Effector memory CD4-positive, alpha-beta T cell (primary cell): ENCODE measurements around the gene KRT80.

Source experiments
- DNase-seq, 3 donors: peaks; one replicate each; pipeline ENCODE4 v3.0.0-alpha.2; 2020
- H3K27ac ChIP-seq: 2 replicates; pipeline ENCODE4 v1.7.0; 2013; ENCODE audit warnings: mild to moderate bottlenecking, low read length, moderate library complexity; ENCODE audit not compliant: insufficient read depth, poor library complexity, severe bottlenecking
- H3K27me3 ChIP-seq: replicated peaks from 2 replicates; pipeline ENCODE4 v1.7.0; 2013; ENCODE audit warnings: mild to moderate bottlenecking, low read length; ENCODE audit not compliant: insufficient read depth, control insufficient read depth, poor library complexity, severe bottlenecking
- H3K36me3 ChIP-seq: 2 replicates; pipeline ENCODE4 v1.7.0; 2013; ENCODE audit warnings: mild to moderate bottlenecking, low read length, moderate library complexity; ENCODE audit not compliant: control insufficient read depth, insufficient read depth
- H3K4me1 ChIP-seq: 2 replicates; pipeline ENCODE4 v1.7.0; 2013; ENCODE audit warnings: low read length, mild to moderate bottlenecking; ENCODE audit not compliant: control insufficient read depth, insufficient read depth, poor library complexity, severe bottlenecking
- H3K4me3 ChIP-seq: 2 replicates; pipeline ENCODE4 v1.7.0; 2013; ENCODE audit warnings: low read length, low read depth, mild to moderate bottlenecking; ENCODE audit not compliant: insufficient read depth, poor library complexity, severe bottlenecking
- H3K9me3 ChIP-seq: 2 replicates; pipeline ENCODE4 v1.7.0; 2013; ENCODE audit warnings: mild to moderate bottlenecking, low read length, moderate library complexity; ENCODE audit not compliant: control insufficient read depth

Gene KRT80

DNA sequence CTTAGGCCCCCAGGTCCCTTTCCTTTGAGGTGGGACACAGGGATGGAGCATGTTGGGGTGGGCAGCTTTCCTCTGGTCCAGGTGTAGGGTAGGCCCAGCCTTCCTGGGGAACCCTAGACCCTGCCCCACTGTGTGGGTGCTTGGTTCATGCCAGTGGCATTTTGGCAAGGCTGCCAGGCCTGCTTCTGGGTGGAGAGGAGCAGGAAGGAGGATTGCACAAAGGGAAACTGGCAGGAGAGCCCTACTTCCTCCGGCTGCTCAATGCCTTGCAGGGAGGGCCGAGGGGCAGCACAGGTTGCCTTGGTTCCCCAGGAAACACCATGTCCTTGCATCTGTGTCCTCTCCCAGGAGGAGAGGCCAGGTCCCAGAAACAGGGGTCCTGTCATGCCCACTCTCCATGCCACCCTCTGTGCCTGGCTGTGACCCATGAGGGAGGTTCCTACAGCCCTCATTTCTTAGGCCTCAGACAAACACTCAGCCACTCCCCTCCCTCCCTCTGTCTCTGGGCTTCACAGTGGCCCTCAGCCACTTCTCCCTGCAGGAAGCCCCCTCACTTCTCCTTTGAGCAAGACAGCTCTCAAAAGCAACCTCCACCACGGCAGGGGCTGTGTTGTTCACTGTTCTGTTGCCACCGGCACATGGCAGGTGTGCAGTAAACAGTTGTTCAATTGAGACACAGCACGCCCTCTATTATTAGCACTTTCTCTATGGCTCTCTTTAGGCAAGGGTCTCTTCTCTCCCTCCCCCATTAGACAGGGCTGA, 6.8 kb upstream of the KRT80 start:
- no peaks in the 10 kb centered on the region for H3K4me1 ChIP-seq
- H3K27me3 ChIP-seq: no peaks in the 10 kb centered on the region
- no peak overlapping the region for H3K4me3 ChIP-seq
- H3K36me3 ChIP-seq: no peaks in the 10 kb centered on the region
- no peak overlapping the region for H3K27ac ChIP-seq
- DNase-seq: no peak
- no peaks in the 10 kb centered on the region for H3K9me3 ChIP-seq

DNA sequence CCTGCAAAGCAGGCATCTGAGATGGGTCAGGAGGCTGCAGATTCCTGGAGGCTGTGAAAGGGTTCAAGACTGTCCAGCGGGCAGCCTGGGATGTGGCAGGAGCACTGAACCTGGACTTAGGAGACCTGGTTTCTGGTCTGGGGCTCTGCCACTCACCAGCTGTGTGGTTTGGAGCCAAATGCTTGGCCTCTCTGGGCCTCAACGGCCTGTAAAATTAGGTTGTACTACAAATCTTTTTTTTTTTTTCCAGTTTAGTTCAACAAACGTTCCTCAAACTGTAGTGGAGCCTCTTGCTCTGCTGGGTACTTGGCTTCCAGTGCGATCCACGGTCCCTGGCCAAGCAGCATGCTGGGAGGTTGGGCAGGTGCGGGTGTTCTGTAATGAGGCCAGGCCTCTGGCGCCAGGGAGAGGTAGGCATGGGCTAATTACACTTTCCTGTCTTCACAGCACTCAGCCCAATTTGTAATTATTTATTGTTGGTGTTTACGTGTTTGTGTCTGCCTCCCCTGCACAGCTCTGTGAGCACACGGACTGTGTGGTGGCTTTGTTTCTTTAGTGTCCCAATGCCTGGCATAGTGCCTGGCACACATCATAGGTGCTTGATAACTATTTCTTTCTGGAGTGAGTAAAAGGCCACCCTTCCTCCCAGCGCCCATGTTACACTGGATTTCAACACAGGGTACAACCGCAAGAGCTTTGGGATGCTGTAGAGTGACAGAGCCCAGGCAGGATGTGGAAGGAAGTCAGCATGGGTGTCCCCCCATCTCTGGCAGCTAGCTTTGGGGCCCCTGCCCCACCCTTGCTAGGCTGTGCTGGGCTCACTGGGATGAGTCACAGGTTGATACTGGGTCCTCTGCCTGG, 5.8 kb upstream of the KRT80 start:
- Histone ChIP-seq H3K27ac (no peak overlapping the region), H3K4me1 (no peaks in the 10 kb centered on the region), H3K27me3 (no peaks in the 10 kb centered on the region), H3K4me3 (no peak overlapping the region), H3K9me3 (no peaks in the 10 kb centered on the region), H3K36me3 (no peaks in the 10 kb centered on the region)
- DNase-seq: no peak

DNA sequence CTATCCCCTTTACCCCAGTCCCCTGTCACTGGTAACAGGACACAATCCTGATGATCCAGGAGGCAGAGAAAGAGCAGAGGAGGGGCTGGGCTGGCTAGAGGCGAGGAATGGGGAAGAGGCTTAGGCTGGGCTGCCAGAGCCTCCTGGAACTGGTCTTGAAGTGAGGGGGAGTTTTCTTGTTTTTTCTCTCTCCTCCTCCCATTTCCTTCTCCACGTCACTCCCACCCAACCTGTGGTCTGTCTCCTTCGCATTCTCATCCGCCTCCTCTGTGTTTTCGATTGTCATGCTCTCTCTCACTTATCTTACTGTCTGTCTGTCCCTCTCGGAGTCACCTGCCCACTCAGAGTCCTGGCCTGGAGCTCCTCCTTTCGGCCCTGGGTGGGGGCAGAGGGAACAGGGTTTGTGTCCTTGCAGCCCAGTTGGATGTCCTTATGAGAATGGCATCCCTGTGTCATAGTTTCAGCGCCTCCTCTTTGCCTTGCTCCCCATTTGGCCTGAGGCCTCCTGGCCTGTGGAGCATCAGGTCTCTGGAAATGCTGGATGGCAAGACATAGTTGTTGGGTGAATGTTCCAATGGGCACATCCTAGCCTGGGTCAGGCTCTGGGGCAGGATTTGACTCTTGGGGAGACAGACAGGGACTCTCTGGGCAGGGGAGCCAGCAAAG, 3.4 kb upstream of the KRT80 start:
- no peak overlapping the region for H3K27ac ChIP-seq
- no peaks in the 10 kb centered on the region for H3K9me3 ChIP-seq
- no peak for DNase-seq
- no peaks in the 10 kb centered on the region for H3K36me3 ChIP-seq
- H3K27me3 ChIP-seq: no peaks in the 10 kb centered on the region
- H3K4me1 ChIP-seq: no peaks in the 10 kb centered on the region
- H3K4me3 ChIP-seq: no peak overlapping the region

DNA sequence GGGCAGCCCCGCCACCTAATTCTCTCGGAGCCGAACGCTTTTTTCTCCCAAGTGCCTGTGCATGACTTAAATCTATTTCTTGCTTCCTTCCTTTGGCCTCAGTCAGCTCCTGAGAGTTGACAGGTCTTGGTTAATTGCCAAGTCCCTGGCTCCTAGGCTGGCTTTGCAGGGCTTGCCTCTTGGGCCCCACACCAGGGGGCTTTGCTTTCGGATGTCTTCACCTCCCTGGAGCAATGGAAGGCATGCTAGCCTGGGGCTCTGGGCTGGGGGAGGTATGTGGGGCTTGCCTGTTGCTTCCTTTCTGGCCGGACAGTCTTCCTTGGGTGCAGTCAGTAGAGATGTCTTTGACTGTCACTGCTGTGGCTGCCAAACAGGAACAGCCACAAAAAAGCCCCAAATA, 2.2 kb upstream of the KRT80 start:
- DNase-seq: no peak
- H3K27me3 ChIP-seq: no peaks in the 10 kb centered on the region
- H3K4me1 ChIP-seq: no peaks in the 10 kb centered on the region
- H3K4me3 ChIP-seq: no peak overlapping the region
- H3K27ac ChIP-seq: no peak overlapping the region
- no peaks in the 10 kb centered on the region for H3K36me3 ChIP-seq
- H3K9me3 ChIP-seq: no peaks in the 10 kb centered on the region

DNA sequence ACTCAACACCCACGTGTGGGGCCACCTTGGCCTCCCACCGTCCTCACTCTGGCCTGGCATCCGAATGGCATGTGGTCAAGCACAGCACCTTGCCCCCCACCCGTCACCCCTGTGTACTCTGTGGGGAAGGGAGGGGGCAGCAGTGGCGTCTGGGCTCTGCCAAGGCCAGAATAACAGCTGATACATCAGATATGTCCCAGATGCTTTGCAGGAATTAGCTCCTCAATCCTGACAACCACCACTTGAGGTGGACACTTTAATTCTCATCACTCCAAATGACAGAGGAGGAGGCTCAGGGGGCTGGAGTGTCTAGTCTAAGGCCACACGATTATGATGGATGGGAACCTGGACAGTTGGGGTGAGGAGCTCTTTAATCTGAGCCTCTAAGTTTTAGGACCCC, 1.7 kb upstream of the KRT80 start:
- no peaks in the 10 kb centered on the region for H3K36me3 ChIP-seq
- no peaks in the 10 kb centered on the region for H3K9me3 ChIP-seq
- DNase-seq: no peak
- no peaks in the 10 kb centered on the region for H3K4me1 ChIP-seq
- H3K27me3 ChIP-seq: no peaks in the 10 kb centered on the region
- no peak overlapping the region for H3K27ac ChIP-seq
- no peak overlapping the region for H3K4me3 ChIP-seq

DNA sequence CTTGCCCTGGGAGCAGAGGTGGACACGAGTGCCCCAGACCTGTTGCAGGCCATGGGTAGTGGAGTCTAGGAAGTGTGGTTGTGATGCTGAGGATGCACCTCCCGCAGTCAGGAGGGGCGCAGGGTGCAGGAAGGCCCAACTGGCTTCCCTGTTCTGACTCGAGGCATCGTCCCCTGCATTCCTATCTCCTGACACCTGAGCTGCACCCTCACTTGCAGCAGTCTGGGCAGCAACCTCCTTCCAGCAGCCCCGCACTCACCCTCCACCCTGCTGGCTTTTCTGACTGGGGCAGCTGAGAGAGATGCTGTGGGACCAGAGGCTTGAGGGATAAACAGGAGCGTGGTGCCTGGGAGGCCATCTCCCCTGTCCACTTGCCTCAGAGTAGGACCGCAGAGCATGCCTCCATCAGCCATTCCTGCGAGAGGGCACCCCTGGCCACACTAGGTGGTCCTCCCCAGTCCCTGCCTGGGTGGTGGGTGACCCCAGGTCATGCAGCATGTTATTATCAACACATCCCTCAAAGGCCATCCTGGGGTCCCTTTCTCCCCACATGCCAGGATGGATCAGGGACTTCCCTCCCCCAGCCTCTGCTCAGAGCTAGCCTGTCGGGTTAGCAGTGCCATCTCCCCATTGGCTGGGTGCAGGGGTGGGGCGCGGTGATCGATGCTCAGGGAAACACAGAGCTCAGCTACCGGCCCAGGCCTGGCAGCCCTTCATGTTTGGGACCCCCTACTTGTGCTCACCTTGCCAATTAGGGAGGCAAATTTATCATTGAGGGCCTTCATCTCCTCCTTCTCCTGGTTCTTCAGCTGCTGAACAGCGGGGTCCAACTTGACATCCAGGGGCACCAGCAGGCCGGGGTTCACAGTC, 719 bp downstream of the KRT80 start:
- Histone ChIP-seq H3K9me3 (no peaks in the 10 kb centered on the region), H3K27ac (no peak overlapping the region), H3K4me3 (no peak overlapping the region), H3K36me3 (no peaks in the 10 kb centered on the region), H3K27me3 (no peaks in the 10 kb centered on the region), H3K4me1 (no peaks in the 10 kb centered on the region)
- no peak for DNase-seq

DNA sequence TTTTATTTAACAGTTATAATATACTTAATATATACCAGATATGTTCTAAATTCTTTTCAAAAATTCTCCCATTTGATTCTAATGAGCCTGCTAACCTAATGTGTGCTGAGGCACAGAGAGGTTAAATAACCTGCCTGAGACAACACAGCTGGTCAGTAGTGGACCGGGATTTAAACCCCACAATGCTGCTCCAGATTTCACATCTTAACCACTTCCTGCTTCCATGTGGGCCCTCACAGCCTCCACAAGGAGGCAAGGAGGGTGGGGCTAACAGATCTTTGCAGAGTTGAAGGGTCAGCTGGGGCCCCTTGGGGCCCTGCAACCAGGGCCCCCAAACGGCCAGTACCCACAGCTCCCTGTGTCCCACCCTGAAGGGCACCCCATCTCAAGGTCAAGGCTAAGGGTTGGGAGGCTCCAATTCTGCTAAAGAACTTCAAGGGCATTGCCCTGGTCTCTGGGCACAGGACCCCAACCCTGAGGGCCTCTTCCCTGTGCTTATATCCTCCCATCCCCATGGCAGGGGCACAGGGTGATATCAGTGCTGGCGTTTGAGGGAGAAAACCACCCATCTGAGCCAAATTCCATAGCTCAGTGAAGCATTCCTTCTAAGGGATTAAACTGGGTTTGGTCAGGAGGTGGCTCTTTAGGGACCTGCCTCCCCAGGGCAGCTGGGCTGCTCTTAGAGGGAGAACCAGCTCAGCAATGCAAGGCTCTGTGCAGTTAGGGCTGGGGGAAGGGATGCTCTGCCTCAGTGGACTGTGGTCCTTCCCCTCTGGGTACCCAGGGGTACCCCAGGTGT, 2.2 kb downstream of the KRT80 start:
- Histone ChIP-seq H3K36me3 (no peaks in the 10 kb centered on the region), H3K27me3 (no peaks in the 10 kb centered on the region), H3K4me3 (no peak overlapping the region), H3K27ac (no peak overlapping the region), H3K9me3 (no peaks in the 10 kb centered on the region), H3K4me1 (no peaks in the 10 kb centered on the region)
- DNase-seq: no peak

DNA sequence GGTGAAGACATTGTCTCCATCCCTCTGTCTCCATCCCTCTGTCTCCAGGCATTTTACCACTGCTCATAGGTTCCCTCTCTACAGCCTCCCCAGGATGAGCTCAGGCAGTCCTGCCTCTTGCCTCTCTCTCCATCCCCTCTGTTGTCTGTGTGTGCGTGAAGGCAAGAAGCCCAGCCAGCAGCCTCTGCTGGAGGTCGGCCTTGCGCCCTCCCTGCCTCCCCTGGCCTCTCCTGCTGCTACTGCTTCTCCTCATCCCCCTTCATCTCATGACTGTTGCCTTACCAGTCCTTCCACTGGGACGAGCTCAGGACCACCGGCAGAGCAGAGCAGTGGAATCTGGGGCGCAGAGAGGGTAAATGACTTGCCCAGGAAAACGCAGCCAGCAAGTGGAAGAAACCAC, 3.2 kb downstream of the KRT80 start:
- Histone ChIP-seq H3K27me3 (no peaks in the 10 kb centered on the region), H3K4me3 (no peak overlapping the region), H3K36me3 (no peaks in the 10 kb centered on the region), H3K4me1 (no peaks in the 10 kb centered on the region), H3K9me3 (no peaks in the 10 kb centered on the region), H3K27ac (no peak overlapping the region)
- DNase-seq: no peak

DNA sequence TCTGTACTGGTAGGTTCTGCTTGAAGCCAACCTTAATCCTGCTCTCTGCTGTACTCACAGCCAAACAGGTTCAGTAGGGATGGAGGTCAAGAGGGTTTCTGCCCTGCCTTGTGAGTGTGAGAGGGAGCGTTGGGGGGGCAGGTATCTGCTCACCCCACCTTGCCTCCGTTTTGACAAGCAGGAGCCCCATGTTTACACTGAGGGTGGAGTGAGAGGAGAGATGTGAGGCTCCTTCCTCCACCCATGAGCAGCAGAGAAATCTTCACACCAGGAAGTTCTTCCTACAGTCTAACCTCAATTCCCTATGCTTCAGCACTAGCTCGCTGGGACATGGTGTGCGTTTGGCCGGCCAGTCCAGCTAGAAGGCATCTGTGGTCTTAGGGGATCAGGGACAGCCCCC, 4.2 kb downstream of the KRT80 start:
- Histone ChIP-seq H3K27me3 (no peaks in the 10 kb centered on the region), H3K4me1 (no peaks in the 10 kb centered on the region), H3K4me3 (no peak overlapping the region), H3K27ac (no peak overlapping the region), H3K36me3 (no peaks in the 10 kb centered on the region), H3K9me3 (no peaks in the 10 kb centered on the region)
- no peak for DNase-seq
